GM21576 (cell line): ENCODE results near the gene NAALADL2.
"Not testable (repeated sequence)": the region's sequence is repeated elsewhere in the genome, so short reads cannot be mapped to it uniquely, and the experiment has no call there.

ENCODE experiments used
- ATAC-seq: cut with Tn5 transposase; IDR thresholded peaks from one replicate; pipeline ENCODE4 v1.9.1; 2021; ENCODE audit warnings: mild to moderate bottlenecking, moderate library complexity; ENCODE audit not compliant: unreplicated experiment

The NAALADL2 gene

GRCh38 chr3:175068587-175068986 is 209.5 kb downstream of the NAALADL2 start:
- ATAC-seq, result no peak

DNA sequence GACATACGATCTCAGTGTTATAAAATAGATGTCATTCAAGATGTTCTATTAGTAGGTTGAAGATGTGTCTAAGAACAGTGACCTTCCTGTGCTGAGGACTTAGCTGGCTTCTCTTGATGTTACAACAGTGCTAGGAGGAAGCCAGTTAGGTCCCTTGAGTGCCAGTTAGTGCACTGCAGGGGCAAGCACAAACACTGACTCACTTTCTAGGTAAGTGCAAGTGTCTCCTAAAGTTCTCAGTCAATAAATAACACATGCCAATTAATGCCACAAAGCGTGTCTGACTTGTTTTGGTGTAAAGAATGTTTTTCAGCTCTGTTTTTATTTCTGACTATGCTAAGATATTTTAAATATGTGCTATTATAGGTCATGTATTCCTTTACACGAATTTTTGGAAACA is 211.8 kb downstream of the NAALADL2 start:
- ATAC-seq, result no peak

- ATAC-seq, result no peak
Measured at GRCh38 chr3:175073219-175073905, 214.2 kb downstream of the NAALADL2 start.

DNA sequence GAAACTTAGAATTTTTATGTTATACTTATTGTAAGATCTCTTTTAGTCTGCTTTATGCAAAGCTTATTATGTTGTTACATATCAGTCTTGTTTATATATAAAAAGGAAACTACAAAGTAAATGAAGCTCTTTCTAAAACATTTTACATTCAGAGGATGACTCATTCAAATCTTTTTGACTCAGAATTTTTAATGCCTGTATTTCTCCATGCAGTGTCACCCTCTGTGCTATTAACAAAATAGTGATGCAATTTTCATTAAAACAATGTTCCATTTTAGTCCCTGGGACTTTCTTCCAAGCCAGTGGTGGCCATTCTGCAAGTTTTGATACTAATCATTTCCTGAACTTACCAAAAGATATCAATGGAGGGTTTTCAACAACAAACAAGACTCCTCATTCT is 216.1 kb downstream of the NAALADL2 start:
- ATAC-seq, result no peak

DNA sequence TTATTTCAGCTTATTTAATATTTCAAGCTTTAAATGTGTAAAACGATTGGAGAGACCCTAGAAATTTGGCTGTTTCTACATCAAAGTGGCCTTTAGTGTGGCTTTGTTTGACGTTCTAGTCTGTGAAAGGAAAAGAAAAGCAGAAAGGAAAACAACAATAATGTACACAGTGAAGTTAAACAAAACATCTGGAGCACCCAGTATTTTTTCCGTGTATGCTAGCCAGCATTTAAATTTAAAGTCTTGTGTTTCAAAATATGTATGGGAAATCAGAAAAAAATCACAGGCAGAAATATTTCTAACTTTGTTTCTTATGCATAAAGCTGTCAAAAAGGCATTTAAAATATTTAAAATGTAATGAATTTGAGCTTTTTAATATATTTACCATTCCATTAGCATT is 218.1 kb downstream of the NAALADL2 start:
- ATAC-seq, result no peak

- ATAC-seq, result no peak
Measured at GRCh38 chr3:175082631-175083030, 223.5 kb downstream of the NAALADL2 start.

- not testable (repeated sequence) for ATAC-seq
Measured at GRCh38 chr3:175087128-175087527, 228.0 kb downstream of the NAALADL2 start.

DNA sequence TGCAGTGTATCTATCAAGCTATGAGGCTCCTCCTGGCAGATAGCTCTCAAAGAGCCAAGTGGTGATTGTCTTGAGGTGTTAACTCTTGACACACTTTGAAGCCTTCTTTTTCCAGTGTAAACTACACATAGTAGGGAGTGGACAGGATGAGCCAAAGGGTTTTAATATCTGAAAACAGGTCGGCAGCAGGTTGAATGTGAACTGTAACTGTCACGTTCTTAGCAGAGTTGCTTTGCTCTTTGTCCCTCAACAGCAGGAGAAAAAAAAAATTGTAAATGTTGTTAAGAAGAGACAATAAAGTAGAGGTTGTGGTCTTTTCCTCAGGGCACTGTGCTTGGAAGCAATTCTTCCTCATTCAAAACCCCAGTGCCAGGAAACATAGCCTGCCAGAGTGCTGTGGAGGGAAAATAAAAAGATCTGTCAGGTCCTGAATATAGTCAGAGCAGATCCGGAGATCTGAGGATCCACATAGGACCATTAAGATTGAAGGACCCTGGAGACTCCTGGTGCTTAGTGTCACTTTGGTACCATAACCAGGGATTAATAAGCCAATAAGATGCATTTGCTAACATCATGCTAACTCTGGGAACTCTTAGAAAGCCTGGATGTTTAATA is 229.7 kb downstream of the NAALADL2 start:
- no peak for ATAC-seq

DNA sequence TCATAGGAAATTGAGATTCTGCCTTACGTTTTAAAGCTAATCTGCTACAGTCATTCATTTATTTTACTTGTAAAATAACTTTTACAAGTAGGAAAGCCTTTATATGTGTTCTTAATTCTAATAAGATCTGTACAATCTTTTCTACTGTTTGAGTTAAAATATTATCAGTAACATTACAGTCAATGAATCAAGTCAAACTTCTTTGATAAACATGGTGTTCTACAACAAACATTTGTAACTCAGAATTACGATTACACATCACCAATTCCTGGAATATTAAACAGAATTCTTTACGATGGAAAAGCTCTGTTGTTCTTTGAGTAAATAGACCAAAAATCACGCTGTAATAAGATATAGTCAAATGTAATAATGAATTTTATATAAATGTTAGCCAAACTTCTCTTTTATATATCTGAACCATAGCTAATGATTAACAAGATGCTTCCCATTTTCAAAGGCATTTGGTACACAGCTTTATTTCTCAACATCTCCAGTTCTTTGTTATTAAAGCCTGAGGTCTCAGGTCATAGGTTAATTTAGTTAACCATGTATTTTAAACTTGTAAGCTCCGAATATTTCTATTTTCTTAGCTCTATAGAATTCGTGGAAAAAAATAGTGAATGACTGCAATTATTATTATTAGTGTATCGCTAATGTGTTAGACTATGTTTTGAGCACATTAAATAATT is 232.4 kb downstream of the NAALADL2 start:
- ATAC-seq, result no peak

DNA sequence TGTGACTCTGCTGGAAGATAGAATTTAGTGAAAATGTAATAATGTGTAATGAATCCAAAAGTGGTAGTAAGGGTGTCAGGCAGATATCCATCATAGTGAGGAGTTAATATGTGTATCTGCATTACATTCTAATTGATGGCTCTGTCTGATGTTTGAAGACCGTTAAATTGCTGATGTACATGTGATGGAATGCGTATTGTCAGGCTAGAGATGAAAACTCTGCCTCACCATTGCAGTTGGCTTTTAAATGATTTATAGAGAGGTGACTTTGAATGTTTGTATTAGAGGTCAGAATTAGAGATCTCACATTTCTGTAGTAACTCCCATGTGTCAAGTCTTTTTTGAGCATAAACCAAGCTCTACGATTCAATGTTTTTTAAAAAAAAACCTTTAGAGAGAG is 234.6 kb downstream of the NAALADL2 start:
- no peak for ATAC-seq

DNA sequence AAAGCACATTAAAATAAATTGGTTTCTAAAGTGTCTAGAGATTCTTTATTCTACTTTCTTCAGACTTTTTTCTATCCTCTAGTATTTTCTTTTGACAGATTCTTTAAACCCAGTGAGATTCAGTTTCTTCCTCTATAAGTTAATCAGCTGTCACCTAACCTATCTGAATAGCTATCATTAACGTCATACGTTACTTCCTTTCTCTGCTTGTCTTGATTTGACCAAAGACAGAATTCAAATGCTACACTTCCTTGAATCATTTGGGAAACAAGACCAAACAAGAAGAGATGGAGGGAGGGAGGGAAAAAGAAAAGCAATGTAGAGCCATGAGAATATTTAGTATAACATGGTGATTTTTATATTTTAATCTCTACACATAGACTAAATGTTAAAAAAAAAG is 235.2 kb downstream of the NAALADL2 start:
- no peak for ATAC-seq

DNA sequence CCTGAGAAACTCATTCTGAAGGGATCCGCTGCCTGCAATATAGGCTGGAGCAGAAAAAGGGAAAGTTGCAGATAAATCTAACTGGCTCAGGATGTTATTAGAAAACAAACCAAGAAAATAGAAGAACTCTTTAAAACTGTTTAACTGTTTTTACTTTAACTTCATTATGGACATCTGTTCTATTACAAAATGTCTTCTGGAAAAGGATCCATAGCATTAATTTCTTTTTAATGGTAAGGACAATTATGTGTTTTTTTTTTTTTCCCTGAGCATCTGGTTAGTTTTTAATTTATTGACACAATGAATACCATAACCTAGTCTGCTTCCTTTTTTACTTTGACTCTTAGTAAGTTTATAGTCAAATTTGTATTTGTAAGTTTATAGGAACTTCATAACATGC is 239.5 kb downstream of the NAALADL2 start:
- no peak for ATAC-seq

DNA sequence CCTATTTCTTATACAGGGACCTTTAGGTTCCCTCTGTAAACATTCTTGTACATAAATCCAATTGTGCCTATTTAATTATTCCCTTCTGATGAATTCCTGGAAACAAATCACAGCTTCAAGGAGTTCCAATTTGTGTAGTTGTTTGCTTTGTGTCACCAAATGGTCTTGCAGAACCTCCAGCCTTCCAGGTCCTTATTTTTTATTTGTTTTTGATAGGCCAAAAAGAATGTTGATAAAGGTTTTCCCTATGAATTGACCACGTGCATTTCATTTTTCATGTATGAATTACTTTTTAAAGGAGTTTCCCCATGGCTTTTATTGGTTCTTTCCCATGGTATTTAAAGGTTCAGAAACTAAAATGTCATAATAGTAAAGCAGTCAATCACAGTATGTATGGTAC is 243.0 kb downstream of the NAALADL2 start:
- no peak for ATAC-seq

DNA sequence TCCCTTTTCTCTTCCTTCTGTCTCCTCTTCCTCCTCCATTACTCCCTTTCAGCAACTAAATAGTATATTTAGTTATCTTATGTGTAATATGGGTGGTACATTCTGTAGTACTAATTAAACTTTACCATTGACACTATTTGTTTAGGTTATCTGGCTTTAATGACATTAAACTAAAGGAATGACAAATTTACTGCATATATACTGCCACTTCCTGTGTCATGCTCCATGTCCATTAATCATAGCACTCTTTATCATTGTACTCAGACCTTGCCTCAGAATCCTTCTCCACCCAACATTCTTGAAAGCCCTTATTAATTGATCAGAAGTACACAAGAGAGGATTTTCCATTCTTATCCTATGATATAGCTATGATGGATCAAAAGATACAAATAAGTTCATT is 244.2 kb downstream of the NAALADL2 start:
- ATAC-seq, result no peak

DNA sequence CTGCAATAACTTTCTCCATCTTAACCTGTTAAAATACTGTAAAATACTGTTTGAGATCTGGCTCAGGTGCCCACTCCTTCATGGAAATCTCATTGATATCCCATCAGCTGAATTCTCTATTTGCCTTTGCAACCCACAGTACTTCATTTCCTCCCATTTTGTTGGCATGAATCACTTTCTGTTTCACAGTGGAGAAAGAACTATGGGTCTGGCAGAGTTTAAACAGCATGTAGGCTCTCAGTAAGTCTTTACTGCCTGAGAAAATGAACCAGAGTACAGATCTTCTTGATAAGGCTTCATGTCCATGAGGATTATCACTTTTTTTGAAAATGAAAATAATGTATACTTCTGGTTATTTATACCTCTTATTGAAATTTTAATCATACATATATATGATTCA is 245.9 kb downstream of the NAALADL2 start:
- no peak for ATAC-seq

DNA sequence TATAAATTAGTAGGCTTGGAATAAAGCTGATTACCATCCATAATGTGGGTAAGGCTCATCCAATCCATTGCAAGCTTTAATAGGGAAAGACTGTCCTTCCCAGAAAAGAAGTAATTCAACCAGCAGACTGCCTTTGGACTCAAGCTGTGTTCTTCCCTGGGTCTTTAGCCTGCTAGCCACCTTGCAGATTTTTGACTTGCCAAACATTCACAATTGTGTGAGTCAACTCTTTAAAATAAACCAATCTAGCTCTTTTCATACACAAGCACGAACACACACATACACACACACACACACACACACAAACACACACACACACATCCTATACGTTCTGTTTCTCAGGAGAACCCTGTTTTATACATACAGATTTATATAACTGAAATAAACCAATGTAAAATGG is 248.1 kb downstream of the NAALADL2 start:
- ATAC-seq, result no peak

GRCh38 chr3:175107995-175108394 is 248.9 kb downstream of the NAALADL2 start:
- no peak for ATAC-seq

- ATAC-seq, result no peak
Measured at GRCh38 chr3:175108613-175109151, 249.5 kb downstream of the NAALADL2 start.

- no peak for ATAC-seq
Measured at GRCh38 chr3:175111036-175111435, 251.9 kb downstream of the NAALADL2 start.

DNA sequence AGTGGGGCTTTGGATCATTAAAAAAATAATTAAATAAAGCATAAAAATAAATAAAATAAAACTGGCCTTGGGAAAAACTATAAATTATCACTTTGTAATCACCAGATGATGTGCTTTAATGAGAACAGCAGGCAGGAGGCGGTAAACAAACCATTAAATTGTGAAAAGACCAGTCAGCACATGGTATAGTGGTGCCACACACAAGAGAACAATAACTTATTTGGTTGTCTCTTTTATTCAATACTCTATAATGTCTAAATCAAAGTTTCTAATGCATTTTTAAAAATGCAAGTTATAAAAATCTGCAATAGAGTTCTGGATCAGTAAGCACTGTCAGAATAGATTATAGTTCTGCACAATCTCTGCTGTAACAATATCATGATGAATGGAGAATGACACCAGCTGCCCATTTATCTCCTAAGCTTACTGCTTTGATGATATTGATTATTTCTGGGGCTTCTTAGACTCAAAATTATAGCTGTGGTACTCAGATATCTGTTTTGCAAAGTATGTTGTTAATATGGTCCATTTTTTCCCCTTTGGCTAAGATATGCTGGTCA is 259.3 kb downstream of the NAALADL2 start:
- no peak for ATAC-seq

DNA sequence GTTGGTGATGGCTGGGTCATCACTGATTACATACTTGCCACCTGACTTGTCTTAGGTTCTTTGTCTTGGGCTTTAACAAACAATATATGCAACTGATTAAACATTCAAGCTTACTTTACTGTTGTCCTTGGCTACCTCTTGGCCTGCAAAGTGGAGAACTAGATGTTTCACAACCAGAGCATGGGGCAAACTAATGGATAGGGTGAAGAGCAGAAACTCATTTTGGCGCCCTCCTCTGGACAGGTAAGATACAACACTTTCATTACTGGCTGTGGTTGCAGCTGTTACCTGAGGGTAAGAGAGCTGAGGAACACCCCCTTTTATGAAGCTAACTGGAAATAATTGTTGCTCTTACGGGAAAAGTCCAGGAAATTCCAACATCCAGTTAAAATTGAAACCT is 262.1 kb downstream of the NAALADL2 start:
- no peak for ATAC-seq
